Brain microvascular endothelial cell (primary cell): Measurements from ENCODE around the gene NINJ2.

Experiments
- DNase-seq: peaks from one replicate; pipeline ENCODE4 v3.0.0-alpha.2; 2020
- H3K27ac ChIP-seq: fragments of 250-450 bp; sonication (Bioruptor Pico); 2 replicates; pipeline ENCODE4 v1.5.1; 2020; ENCODE audit warnings: mild to moderate bottlenecking, moderate library complexity
- H3K27me3 ChIP-seq: fragments of 250-450 bp; sonication (Bioruptor Pico); replicated peaks from 2 replicates; pipeline ENCODE4 v1.5.1; 2020; ENCODE audit warnings: mild to moderate bottlenecking
- H3K36me3 ChIP-seq: fragments of 250-450 bp; sonication (Bioruptor Pico); replicated peaks from 2 replicates; pipeline ENCODE4 v1.5.1; 2020; ENCODE audit warnings: mild to moderate bottlenecking
- H3K4me3 ChIP-seq: 2 replicates; pipeline ENCODE4 v1.5.1; 2011; ENCODE audit warnings: low read depth, mild to moderate bottlenecking, control low read depth, low read length, moderate library complexity
- CTCF ChIP-seq: IDR thresholded peaks from 2 replicates; pipeline ENCODE4 v1.5.1; 2011; ENCODE audit warnings: low read depth, mild to moderate bottlenecking, moderate library complexity, low read length, control low read depth, inconsistent platforms; ENCODE audit errors: missing control alignments
- in situ Hi-C: cut with HindIII; loops from 2 replicates; pipeline ENCODE4 v1.10.0; 2017; ENCODE audit warnings: low sequenced_read_pairs, low pct_ligation_motif_present

Gene NINJ2

DNA sequence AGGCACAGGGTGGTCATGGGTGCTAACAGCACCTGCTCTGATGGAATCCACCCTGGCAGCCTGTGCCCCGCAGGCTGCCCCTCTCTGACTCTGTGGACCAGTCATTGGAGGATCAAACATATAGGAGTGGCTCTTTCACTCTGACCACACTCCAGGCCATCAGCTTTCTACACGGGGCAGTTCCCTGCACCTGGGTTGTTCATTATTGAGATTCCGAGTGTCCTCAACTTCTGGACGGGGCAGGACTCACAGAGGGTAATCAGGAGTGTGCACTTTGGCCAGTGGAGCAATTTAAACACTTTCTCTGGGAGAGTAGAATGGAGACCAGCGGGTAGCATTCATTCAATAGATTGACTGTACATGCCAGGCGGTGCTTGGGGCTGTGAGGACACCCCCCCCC lies 94.8 kb downstream of the NINJ2 start:
- no peak for DNase-seq
- no peaks in the 10 kb centered on the region for H3K36me3 ChIP-seq
- TF ChIP-seq CTCF = no peak
- H3K4me3 ChIP-seq = no peak overlapping the region
- no peak overlapping the region for H3K27ac ChIP-seq
- in situ Hi-C loops = no loop called here
- no peaks in the 10 kb centered on the region for H3K27me3 ChIP-seq

DNA sequence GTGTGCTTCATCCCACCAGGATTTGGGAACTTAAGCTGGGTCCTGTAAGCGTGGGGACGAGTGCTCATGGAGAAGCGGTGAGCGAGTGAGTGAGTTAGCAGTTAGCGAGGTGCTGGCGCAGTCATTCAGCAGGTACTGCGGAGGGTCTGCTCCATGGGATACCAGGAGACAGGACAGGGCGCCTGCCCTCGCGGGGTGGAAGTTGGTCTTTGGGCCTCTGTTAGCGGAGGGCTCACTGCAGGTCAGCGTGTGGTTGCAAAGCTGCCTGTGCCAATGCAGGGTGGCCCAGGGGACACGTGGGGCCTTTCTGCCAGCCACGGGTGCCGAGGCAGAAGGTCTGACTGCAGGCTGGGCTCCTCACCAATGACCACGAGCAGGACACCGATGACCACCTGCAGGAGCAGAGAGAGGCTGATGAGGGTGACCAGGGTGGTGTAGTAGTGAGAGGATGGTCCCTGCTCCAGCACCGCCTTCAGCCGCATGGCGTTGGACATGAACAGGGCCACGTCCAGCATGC lies 97.6 kb downstream of the NINJ2 start:
- Histone ChIP-seq H3K36me3 (no peaks in the 10 kb centered on the region), H3K27ac (no peak overlapping the region), H3K4me3 (no peak overlapping the region), H3K27me3 (no peaks in the 10 kb centered on the region)
- DNase-seq = no peak
- no peak for TF ChIP-seq CTCF
- in situ Hi-C loops = no loop called here

- Histone ChIP-seq H3K27me3 (no peaks in the 10 kb centered on the region), H3K36me3 (no peaks in the 10 kb centered on the region), H3K4me3 (no peak overlapping the region), H3K27ac (no peak overlapping the region)
- no peak for TF ChIP-seq CTCF
- no peak for DNase-seq
- in situ Hi-C loops = no loop called here
These were observed 98.1 kb downstream of the NINJ2 start for GRCh38 chr12:565161-565560.

- in situ Hi-C loops = no loop called here
- DNase-seq = no peak
- no peak overlapping the region for H3K27ac ChIP-seq
- H3K27me3 ChIP-seq = peaks cover 2% of the 10 kb centered on the region
- no peaks in the 10 kb centered on the region for H3K36me3 ChIP-seq
- TF ChIP-seq CTCF = no peak
- no peak overlapping the region for H3K4me3 ChIP-seq
These were observed 99.4 kb downstream of the NINJ2 start for GRCh38 chr12:563787-564298.

DNA sequence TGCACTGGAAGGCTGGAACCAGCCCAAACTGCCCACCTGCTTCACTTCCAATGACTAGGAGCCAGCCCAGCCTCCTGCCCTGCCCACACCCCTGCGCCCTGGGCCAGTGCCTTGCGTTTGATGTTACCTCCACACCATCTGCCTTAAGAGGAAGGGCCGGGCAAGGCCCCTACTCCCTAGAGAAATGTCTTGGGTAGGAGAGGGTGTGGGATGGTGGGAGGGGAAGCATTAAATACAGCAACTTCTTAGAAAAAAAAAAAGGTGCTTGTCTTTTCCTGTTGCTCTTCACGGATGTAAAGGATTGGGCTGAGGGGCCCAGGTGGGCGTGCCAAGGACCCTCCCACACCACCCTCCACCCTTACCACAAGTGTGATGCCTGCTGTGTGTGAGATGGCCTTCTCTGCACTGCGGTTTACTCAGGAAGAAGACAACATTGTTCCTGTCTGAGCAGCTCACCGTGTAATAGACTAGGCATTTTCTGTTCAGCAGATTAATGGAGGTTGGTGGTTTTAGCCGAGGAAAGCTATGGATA lies 99.9 kb downstream of the NINJ2 start:
- in situ Hi-C loops = no loop called here
- no peak for DNase-seq
- Histone ChIP-seq H3K36me3 (no peaks in the 10 kb centered on the region), H3K4me3 (no peak overlapping the region), H3K27me3 (peaks cover 2% of the 10 kb centered on the region), H3K27ac (no peak overlapping the region)
- no peak for TF ChIP-seq CTCF

DNA sequence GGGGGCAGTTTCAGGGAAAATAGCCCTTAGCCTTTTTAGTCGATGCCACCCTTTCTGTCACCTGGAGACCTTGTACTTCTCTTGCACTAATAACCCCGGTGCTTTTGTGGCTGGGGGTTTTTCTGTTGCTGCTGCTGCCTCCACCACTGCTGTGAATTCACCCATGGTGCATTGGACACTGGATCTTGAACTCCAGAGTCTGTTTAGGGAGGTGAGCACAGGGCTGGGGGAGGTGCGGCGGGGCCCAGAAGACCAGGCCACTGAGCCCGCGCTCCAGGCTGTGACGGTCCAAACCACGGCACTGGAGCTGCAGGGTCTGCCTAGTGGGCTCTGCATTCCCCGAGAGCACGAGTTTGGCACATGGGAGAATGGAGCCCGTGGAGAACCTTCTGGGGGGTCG lies 100.6 kb downstream of the NINJ2 start:
- peaks cover 5% of the 10 kb centered on the region for H3K27me3 ChIP-seq
- DNase-seq = no peak
- no peaks in the 10 kb centered on the region for H3K36me3 ChIP-seq
- no peak overlapping the region for H3K27ac ChIP-seq
- no peak overlapping the region for H3K4me3 ChIP-seq
- in situ Hi-C loops = no loop called here
- no peak for TF ChIP-seq CTCF
